K562 (cell line): ENCODE measurements around the gene GRIN1. TPM values are rescaled to one million over a fixed set of nuclear protein-coding genes. Genes with fewer than 3 reads are reported as not detected.
A peak's percentile ranks its signal among the peaks of the same experiment; 100 is the strongest.

ENCODE experiments used
- ATAC-seq: fragments of 200-7000 bp; cut with Tn5 transposase; 3 replicates; pipeline ENCODE4 v1.9.1; 2020; ENCODE audit warnings: moderate library complexity
- BruUV-seq: library from RNA; stranded (reverse); fragments of 400-500 nt; replicated peaks from 2 replicates; lab custom pipeline; 2021; lab: Mats Ljungman, UMichigan
- CTCF ChIA-PET: fragments of 300-600 bp; formaldehyde crosslinking; extraction: SDS; loops from one replicate; lab custom pipeline; 2021; ENCODE audit warnings: low intra/inter-chr PET ratio; lab: Yijun Ruan, JAX
- POLR2A ChIA-PET: fragments of 300-600, 350-650 bp; sonication (Branson Sonifier 250); formaldehyde crosslinking; extraction: SDS; loops from one replicate; lab custom pipeline; 2021; ENCODE audit warnings: antibody characterized with exemption, inconsistent platforms; lab: Yijun Ruan, JAX
- DNase-seq, 4 experiments: peaks; one replicate each; pipeline versions ENCODE4 v3.0.0 to v3.0.0-alpha.2; 2011 to 2018; ENCODE audit warnings: low spot score in 3 of 4, mixed read lengths in 3 of 4; ENCODE audit errors: extremely low read depth in 1 of 4
- FAIRE-seq: peaks from 2 replicates; lab custom pipeline; 2011; peaks lifted over from hg19 to GRCh38; lab: Jason Lieb, UNC
- H2AFZ ChIP-seq: 2 replicates; pipeline ENCODE4 v1.6.0; 2011; ENCODE audit warnings: low read depth, low read length, control low read depth, inconsistent platforms
- H3K27ac ChIP-seq: fragments of 200-600 bp; 3 replicates; pipeline ENCODE4 v1.8.0; 2011; ENCODE audit warnings: low read depth, mild to moderate bottlenecking, control low read depth, inconsistent platforms, low read length, moderate library complexity, mixed read lengths; ENCODE audit errors: extremely low read depth
- H3K27me3 ChIP-seq, 2 experiments: fragments of 300-600 bp in 1 of 2; 2 replicates in 1 of 2; 3 replicates in 1 of 2; pipeline versions ENCODE4 v1.6.0 to v1.8.0; 2011; ENCODE audit warnings: inconsistent platforms in 2 of 2, low read length in 2 of 2, mild to moderate bottlenecking in 1 of 2, mixed read lengths in 1 of 2, moderate library complexity in 1 of 2; ENCODE audit not compliant: control insufficient read depth in 2 of 2, insufficient read depth in 2 of 2
- H3K36me3 ChIP-seq: fragments of 300-600 bp; 3 replicates; pipeline ENCODE4 v1.8.0; 2011; ENCODE audit warnings: mild to moderate bottlenecking, low read length, inconsistent platforms; ENCODE audit not compliant: control insufficient read depth, insufficient read depth
- H3K4me1 ChIP-seq, 2 experiments: fragments of 200-600 bp in 1 of 2; replicated peaks in 1 of 2; 2 replicates in 1 of 2; 3 replicates in 1 of 2; pipeline versions ENCODE4 v1.5.1 to v1.8.0; 2011; ENCODE audit warnings: inconsistent platforms in 2 of 2, low read length in 2 of 2, mild to moderate bottlenecking in 1 of 2, mixed read lengths in 1 of 2, moderate library complexity in 1 of 2; ENCODE audit not compliant: control insufficient read depth in 2 of 2, insufficient read depth in 2 of 2
- H3K4me2 ChIP-seq: 2 replicates; pipeline ENCODE4 v1.6.1; 2011; ENCODE audit warnings: low read length, control low read depth, inconsistent platforms, mixed read lengths; ENCODE audit not compliant: insufficient read depth
- H3K4me3 ChIP-seq: fragments of 200-600 bp; sonication (generic), shearing (Covaris generic); 2 replicates; pipeline ENCODE4 v1.5.1; 2016; ENCODE audit warnings: control low read depth, inconsistent platforms
- H3K79me2 ChIP-seq: fragments of 200-600 bp; 3 replicates; pipeline ENCODE4 v1.8.0; 2011; ENCODE audit warnings: low read length, inconsistent platforms; ENCODE audit not compliant: control insufficient read depth, insufficient read depth
- H3K9ac ChIP-seq, 2 experiments: 2 replicates each; pipeline versions ENCODE4 v1.6.0 to v1.6.1; 2011; ENCODE audit warnings: low read depth in 2 of 2, low read length in 2 of 2, control low read depth in 1 of 2, inconsistent platforms in 1 of 2, mild to moderate bottlenecking in 1 of 2, mixed read lengths in 1 of 2; ENCODE audit not compliant: insufficient read depth in 1 of 2
- H3K9me1 ChIP-seq: one replicate; pipeline ENCODE4 v1.6.0; 2011; ENCODE audit warnings: inconsistent platforms, mild to moderate bottlenecking, low read length, moderate library complexity; ENCODE audit not compliant: control insufficient read depth, insufficient read depth
- H3K9me3 ChIP-seq: replicated peaks from 2 replicates; pipeline ENCODE4 v1.5.1; 2011; ENCODE audit warnings: low read depth, low read length, inconsistent platforms; ENCODE audit not compliant: control insufficient read depth, insufficient read depth
- H4K20me1 ChIP-seq: replicated peaks from 2 replicates; pipeline ENCODE4 v1.6.1; 2011; ENCODE audit warnings: low read length, inconsistent platforms, mixed read lengths; ENCODE audit not compliant: control insufficient read depth, insufficient read depth
- ASH1L ChIP-seq: fragments of 450-650 bp; IDR thresholded peaks from 2 replicates; pipeline ENCODE4 v1.6.1; 2018; ENCODE audit warnings: borderline replicate concordance, mild to moderate bottlenecking, low read depth; ENCODE audit not compliant: partially characterized antibody
- CBX2 ChIP-seq: fragments of 200-600 bp; sonication (generic); IDR thresholded peaks from one replicate; pipeline ENCODE4 v1.6.1; 2012; ENCODE audit warnings: mild to moderate bottlenecking, low read length, inconsistent platforms; ENCODE audit not compliant: insufficient read depth, poor library complexity, severe bottlenecking
- MTA2 ChIP-seq: fragments of 450-650 bp; IDR thresholded peaks from 2 replicates; pipeline ENCODE4 v1.6.1; 2016; ENCODE audit warnings: low read depth
- POLR2G ChIP-seq: fragments of 200-400 bp; formaldehyde crosslinking; IDR thresholded peaks from 2 replicates; pipeline ENCODE4 v1.6.1; 2017; ENCODE audit warnings: low read depth, mild to moderate bottlenecking, antibody characterized with exemption, low read length, moderate library complexity
- RBFOX2 ChIP-seq: fragments of 200-400 bp; formaldehyde crosslinking; IDR thresholded peaks from 2 replicates; pipeline ENCODE4 v1.6.1; 2017; ENCODE audit warnings: low read depth, mild to moderate bottlenecking, low read length, moderate library complexity
- RREB1 ChIP-seq: fragments of 250-450 bp; sonication (Bioruptor Pico); IDR thresholded peaks from 2 replicates; pipeline ENCODE4 v1.4.0; 2020
- SIN3A ChIP-seq, 2 experiments: fragments of 150-350 bp in 1 of 2; IDR thresholded peaks; 2 replicates each; pipeline ENCODE4 v1.6.1; 2011 to 2016; ENCODE audit warnings: borderline replicate concordance in 2 of 2, low read depth in 2 of 2, low read length in 2 of 2, mild to moderate bottlenecking in 2 of 2, moderate library complexity in 2 of 2; ENCODE audit not compliant: control insufficient read depth in 1 of 2
- ZBTB17 ChIP-seq: fragments of 450-650 bp; formaldehyde crosslinking; IDR thresholded peaks from 2 replicates; pipeline ENCODE4 v1.4.0; 2020; ENCODE audit warnings: mild to moderate bottlenecking
- WGBS: fragments of 100-300 bp; shearing (Covaris generic); methylation state at CpG from one replicate; pipeline ENCODE4 v1.1.6; 2016; ENCODE audit warnings: low coverage, mixed read lengths; ENCODE audit not compliant: insufficient coverage; ENCODE audit errors: missing lambda C conversion rate; 5-methylcytosine and 5-hydroxymethylcytosine counted together
- in situ Hi-C: fragments of 300-500 bp; cut with MboI; formaldehyde crosslinking; loops from 4 replicates; pipeline ENCODE4 v1.15.0; 2018; ENCODE audit warnings: inconsistent platforms, mixed read lengths
- intact Hi-C: fragments of 100-400 bp; cut with micrococcal nuclease; formaldehyde crosslinking; loops from 2 replicates; pipeline ENCODE4 v1.14.2; 2022
- polyA plus RNA-seq, 8 experiments: library from polyadenylated mRNA; depleted of rRNA in 4 of 8; stranded (reverse) in 5 of 8; unstranded in 3 of 8; fragments of >200 nt; fragmentation: Nextera tagmentation in 2 of 8; fragmentation: Illumina TruSeq in 1 of 8; extraction: Ambion mirVana in 2 of 8; extraction: Trizol in 1 of 8; gene quantifications; 2 replicates each; pipeline versions ENCODE4 v1.2.1 to v1.2.3, GENCODE V29; 2011 to 2014; ENCODE audit warnings: inconsistent platforms in 1 of 8, missing spikeins in 1 of 8
- total RNA-seq, 7 experiments: library from RNA; depleted of rRNA in 6 of 7; stranded (reverse); fragments of >200 nt in 6 of 7; fragmentation: Illumina TruSeq in 2 of 7; extraction: Trizol in 2 of 7; gene quantifications; 2 replicates each; pipeline versions ENCODE4 v1.2.1 to v1.2.3, GENCODE V29; 2011 to 2021; ENCODE audit warnings: low replicate concordance in 1 of 7

The GRIN1 gene
- total and polyA plus RNA-seq, 9 of the 15 experiments (the other 6 are each of a cell fraction or from before 2014, with no cell fraction given): 0.03 to 0.35 (median 0.16) TPM; not detected in 6

GRCh38 chr9:137089232-137089947, 49.6 kb upstream of the GRIN1 start:
- 76% methylated on average over 10 of the region's 11 CpGs for WGBS
- H2AFZ ChIP-seq: no peak overlapping the region
- no peak overlapping the region for H3K27ac ChIP-seq
- no TSS peak for BruUV-seq
- H3K36me3 ChIP-seq: peaks cover 34% of the 10 kb centered on the region
- peak overlapping the region in 1 of 2 experiments; percentile 77; a peak in 2 of 4 replicates for H3K9ac ChIP-seq
- H3K79me2 ChIP-seq: peaks cover 30% of the 10 kb centered on the region
- no peak overlapping the region for H3K4me2 ChIP-seq
- ChIA-PET POLR2A (interaction anchor here (1.0 to 3.3 kb wide), 5 partner anchors 8 to 34 kb away, joined by 3 to 18 read pairs (median 5); partner anchors contain the start of gene UAP1L1), CTCF (no interaction called here)
- no peaks in the 10 kb centered on the region for H3K27me3 ChIP-seq
- DNase-seq: no peak
- no peak for FAIRE-seq
- intact Hi-C loops (no loop called here), in situ Hi-C loops (no loop called here)
- peaks cover 19 to 39% of the 10 kb centered on the region in 2 experiments; a peak in 4 of 5 replicates for H3K4me1 ChIP-seq
- H3K9me1 ChIP-seq: no peaks in the 10 kb centered on the region
- no peak overlapping the region for H3K4me3 ChIP-seq
- no peak for ATAC-seq
- H3K9me3 ChIP-seq: no peaks in the 10 kb centered on the region
- TF ChIP-seq RREB1 (no peak), SIN3A (IDR thresholded peaks at IDR 0.05; ENCODE audit: borderline replicate concordance in 2 of 2, control insufficient read depth in 1 of 2, low read depth in 2 of 2, low read length in 2 of 2) (no peak), MTA2 (no peak), POLR2G (0 out of 2 replicates have a peak, but pooled peaks have one; percentile 6), CBX2 (no peak), ZBTB17 (CRISPR knock-in tag) (no peak), ASH1L (no peak), RBFOX2 (0 out of 2 replicates have a peak, but pooled peaks have one; percentile 13)
- H4K20me1 ChIP-seq: no peaks in the 10 kb centered on the region
